Stimulated activated CD8-positive, alpha-beta memory T cell treated with anti-CD3 and anti-CD28 coated beads, Interleukin-15, amount 100 ng/mL, for 1 hour (primary cell): Measurements from ENCODE around the gene SEC24C.

Source experiments
- DNase-seq: peaks from one replicate; pipeline ENCODE4 v3.0.0-alpha.2; 2020; ENCODE audit warnings: low read depth

Gene SEC24C

GRCh38 chr10:73813333-73813732, 69.2 kb downstream of the SEC24C start:
- DNase-seq, result no peak

- no peak for DNase-seq
Observed at GRCh38 chr10:73814276-73814895, 70.2 kb downstream of the SEC24C start.

- DNase-seq, result no peak
Observed at GRCh38 chr10:73814896-73815718, 70.9 kb downstream of the SEC24C start.

- DNase-seq, result no peak
Observed at GRCh38 chr10:73815719-73816030, 71.5 kb downstream of the SEC24C start.

GRCh38 chr10:73816917-73817729, 73.0 kb downstream of the SEC24C start:
- no peak for DNase-seq

GRCh38 chr10:73817826-73818225, 73.7 kb downstream of the SEC24C start:
- no peak for DNase-seq

GRCh38 chr10:73818402-73818801, 74.2 kb downstream of the SEC24C start:
- no peak for DNase-seq

GRCh38 chr10:73819081-73819480, 74.9 kb downstream of the SEC24C start:
- DNase-seq, result no peak

- no peak for DNase-seq
Observed at GRCh38 chr10:73819513-73820093, 75.4 kb downstream of the SEC24C start.
